GM19455 (cell line): Measurements from ENCODE around the gene INTS1.

Experiments used
- ATAC-seq: cut with Tn5 transposase; IDR thresholded peaks from one replicate; pipeline ENCODE4 v1.9.1; 2021; ENCODE audit not compliant: unreplicated experiment

INTS1 gene

GRCh38 chr7:1509226-1509625 lies 5.0 kb upstream of the INTS1 start:
- no peak for ATAC-seq

GRCh38 chr7:1508277-1508758 lies 4.1 kb upstream of the INTS1 start:
- ATAC-seq, result no peak

- no peak for ATAC-seq
Observed at GRCh38 chr7:1505731-1506550, 1.8 kb upstream of the INTS1 start.

GRCh38 chr7:1503390-1503789 lies 799 bp downstream of the INTS1 start:
- ATAC-seq, result no peak

GRCh38 chr7:1502845-1503244 lies 1.3 kb downstream of the INTS1 start:
- no peak for ATAC-seq

- ATAC-seq, result no peak
Observed at GRCh38 chr7:1501487-1502270, 2.5 kb downstream of the INTS1 start.

- no peak for ATAC-seq
Observed at GRCh38 chr7:1500064-1500807, 4.0 kb downstream of the INTS1 start.

GRCh38 chr7:1499367-1500029 lies 4.7 kb downstream of the INTS1 start:
- ATAC-seq, result no peak

GRCh38 chr7:1498370-1499305 lies 5.6 kb downstream of the INTS1 start:
- no peak for ATAC-seq

- no peak for ATAC-seq
Observed at GRCh38 chr7:1497293-1497927, 6.8 kb downstream of the INTS1 start.

GRCh38 chr7:1496531-1497292 lies 7.5 kb downstream of the INTS1 start:
- no peak for ATAC-seq

- no peak for ATAC-seq
Observed at GRCh38 chr7:1495564-1496242, 8.5 kb downstream of the INTS1 start.

GRCh38 chr7:1494866-1495563 lies 9.2 kb downstream of the INTS1 start:
- no peak for ATAC-seq

GRCh38 chr7:1494447-1494846 lies 9.7 kb downstream of the INTS1 start:
- no peak for ATAC-seq

GRCh38 chr7:1493571-1493970 lies 10.6 kb downstream of the INTS1 start:
- no peak for ATAC-seq

GRCh38 chr7:1493129-1493528 lies 11.1 kb downstream of the INTS1 start:
- no peak for ATAC-seq

GRCh38 chr7:1492640-1493039 lies 11.5 kb downstream of the INTS1 start:
- no peak for ATAC-seq
